Endothelial cell of umbilical vein (primary cell): ENCODE measurements around the gene ASS1.

ENCODE experiments used
- EZH2 ChIP-seq: IDR thresholded peaks from 2 replicates; pipeline ENCODE4 v1.6.1; 2012; ENCODE audit warnings: borderline replicate concordance, low read depth, mild to moderate bottlenecking, moderate library complexity, low read length, inconsistent platforms; ENCODE audit not compliant: severe bottlenecking
- FOS ChIP-seq: IDR thresholded peaks from 2 replicates; pipeline ENCODE4 v1.6.1; 2011; ENCODE audit warnings: mild to moderate bottlenecking, low read length, moderate library complexity, borderline replicate concordance; ENCODE audit not compliant: insufficient read depth
- GATA2 ChIP-seq: IDR thresholded peaks from 2 replicates; pipeline ENCODE4 v1.7.0; 2011; ENCODE audit warnings: low read depth, mild to moderate bottlenecking, moderate library complexity, mixed read lengths, low read length; ENCODE audit not compliant: insufficient read length, insufficient read depth
- JUN ChIP-seq: IDR thresholded peaks from 2 replicates; pipeline ENCODE4 v1.6.1; 2011; ENCODE audit warnings: borderline replicate concordance, low read depth; ENCODE audit not compliant: insufficient read length, insufficient read depth
- MYC ChIP-seq: IDR thresholded peaks from one replicate; pipeline ENCODE4 v1.6.1; 2011; ENCODE audit warnings: mild to moderate bottlenecking, low read depth, low read length
- POLR2A ChIP-seq: IDR thresholded peaks from 2 replicates; pipeline ENCODE4 v1.6.1; 2012; ENCODE audit warnings: low read depth, mild to moderate bottlenecking, control low read depth, low read length
- POLR2AphosphoS5 ChIP-seq: IDR thresholded peaks from 2 replicates; pipeline ENCODE4 v1.6.1; 2012; ENCODE audit warnings: low read depth, mild to moderate bottlenecking, control low read depth, low read length, moderate library complexity; ENCODE audit not compliant: insufficient read depth
- TF ChIP-seq, protein P1 (sequence below), 2 donors: IDR thresholded peaks; 1 replicate in 1 of 2; 2 replicates in 1 of 2; pipeline ENCODE4 v1.5.1; 2011; ENCODE audit warnings: low read length in 2 of 2, mild to moderate bottlenecking in 2 of 2, moderate library complexity in 2 of 2, control low read depth in 1 of 2, inconsistent platforms in 1 of 2, low read depth in 1 of 2; ENCODE audit not compliant: insufficient read depth in 1 of 2; ENCODE audit errors: extremely low read depth in 1 of 2
- TF ChIP-seq, protein P2 (sequence below): IDR thresholded peaks from 2 replicates; pipeline ENCODE4 v1.6.1; 2011; ENCODE audit not compliant: insufficient read depth, insufficient read length

DNA sequence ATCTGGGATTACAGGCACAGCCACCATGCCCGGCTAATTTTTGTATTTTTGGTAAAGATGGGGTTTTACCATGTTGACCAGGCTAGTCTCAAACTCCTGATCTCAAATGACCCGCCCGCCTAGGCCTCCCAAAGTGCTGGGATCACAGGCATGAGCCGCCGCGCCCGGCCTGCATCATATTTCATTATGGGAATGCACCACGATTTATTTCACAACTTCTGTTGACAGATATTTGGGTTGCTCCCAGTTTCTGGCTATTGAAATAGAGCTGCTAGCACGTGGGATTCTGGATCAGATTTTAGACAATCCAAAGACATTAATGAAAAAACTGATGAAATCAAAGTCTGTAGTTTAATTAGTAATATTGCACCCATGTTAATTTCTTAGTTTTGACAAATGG lies 86.2 kb downstream of the ASS1 start:
- TF ChIP-seq, protein P1, sequence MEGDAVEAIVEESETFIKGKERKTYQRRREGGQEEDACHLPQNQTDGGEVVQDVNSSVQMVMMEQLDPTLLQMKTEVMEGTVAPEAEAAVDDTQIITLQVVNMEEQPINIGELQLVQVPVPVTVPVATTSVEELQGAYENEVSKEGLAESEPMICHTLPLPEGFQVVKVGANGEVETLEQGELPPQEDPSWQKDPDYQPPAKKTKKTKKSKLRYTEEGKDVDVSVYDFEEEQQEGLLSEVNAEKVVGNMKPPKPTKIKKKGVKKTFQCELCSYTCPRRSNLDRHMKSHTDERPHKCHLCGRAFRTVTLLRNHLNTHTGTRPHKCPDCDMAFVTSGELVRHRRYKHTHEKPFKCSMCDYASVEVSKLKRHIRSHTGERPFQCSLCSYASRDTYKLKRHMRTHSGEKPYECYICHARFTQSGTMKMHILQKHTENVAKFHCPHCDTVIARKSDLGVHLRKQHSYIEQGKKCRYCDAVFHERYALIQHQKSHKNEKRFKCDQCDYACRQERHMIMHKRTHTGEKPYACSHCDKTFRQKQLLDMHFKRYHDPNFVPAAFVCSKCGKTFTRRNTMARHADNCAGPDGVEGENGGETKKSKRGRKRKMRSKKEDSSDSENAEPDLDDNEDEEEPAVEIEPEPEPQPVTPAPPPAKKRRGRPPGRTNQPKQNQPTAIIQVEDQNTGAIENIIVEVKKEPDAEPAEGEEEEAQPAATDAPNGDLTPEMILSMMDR (IDR thresholded peaks at IDR 0.05; ENCODE audit: extremely low read depth in 1 of 2, insufficient read depth in 1 of 2, low read depth in 1 of 2, low read length in 2 of 2): no peak
- no peak for TF ChIP-seq GATA2
- TF ChIP-seq POLR2AphosphoS5: no peak
- TF ChIP-seq JUN: no peak
- TF ChIP-seq FOS: no peak
- TF ChIP-seq POLR2A: no peak
- TF ChIP-seq EZH2: no peak
- TF ChIP-seq, protein P2, sequence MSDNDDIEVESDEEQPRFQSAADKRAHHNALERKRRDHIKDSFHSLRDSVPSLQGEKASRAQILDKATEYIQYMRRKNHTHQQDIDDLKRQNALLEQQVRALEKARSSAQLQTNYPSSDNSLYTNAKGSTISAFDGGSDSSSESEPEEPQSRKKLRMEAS: no peak
- no peak for TF ChIP-seq MYC
